ENCODE measurements around the gene SRD5A3.

DNA sequence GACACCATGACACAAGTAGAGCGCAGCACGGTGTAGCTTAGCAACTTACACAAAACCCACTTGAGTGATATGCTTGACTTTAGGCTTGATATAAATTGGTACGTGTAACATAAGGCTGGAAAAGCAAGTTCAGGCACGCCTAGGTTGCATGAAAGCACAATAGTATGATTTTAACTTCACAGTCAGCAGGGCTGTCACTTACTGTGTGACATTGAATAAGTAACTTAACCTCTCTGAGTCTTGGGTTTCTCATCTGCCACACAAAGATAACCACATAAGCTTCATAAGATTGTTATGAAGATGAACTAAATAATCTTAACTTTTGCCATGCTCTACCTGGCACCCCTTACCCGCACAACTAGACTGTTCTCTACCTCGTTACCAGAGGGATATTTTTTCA lies 9.5 kb downstream of the SRD5A3 start:
- TF ChIP-seq, protein P1, sequence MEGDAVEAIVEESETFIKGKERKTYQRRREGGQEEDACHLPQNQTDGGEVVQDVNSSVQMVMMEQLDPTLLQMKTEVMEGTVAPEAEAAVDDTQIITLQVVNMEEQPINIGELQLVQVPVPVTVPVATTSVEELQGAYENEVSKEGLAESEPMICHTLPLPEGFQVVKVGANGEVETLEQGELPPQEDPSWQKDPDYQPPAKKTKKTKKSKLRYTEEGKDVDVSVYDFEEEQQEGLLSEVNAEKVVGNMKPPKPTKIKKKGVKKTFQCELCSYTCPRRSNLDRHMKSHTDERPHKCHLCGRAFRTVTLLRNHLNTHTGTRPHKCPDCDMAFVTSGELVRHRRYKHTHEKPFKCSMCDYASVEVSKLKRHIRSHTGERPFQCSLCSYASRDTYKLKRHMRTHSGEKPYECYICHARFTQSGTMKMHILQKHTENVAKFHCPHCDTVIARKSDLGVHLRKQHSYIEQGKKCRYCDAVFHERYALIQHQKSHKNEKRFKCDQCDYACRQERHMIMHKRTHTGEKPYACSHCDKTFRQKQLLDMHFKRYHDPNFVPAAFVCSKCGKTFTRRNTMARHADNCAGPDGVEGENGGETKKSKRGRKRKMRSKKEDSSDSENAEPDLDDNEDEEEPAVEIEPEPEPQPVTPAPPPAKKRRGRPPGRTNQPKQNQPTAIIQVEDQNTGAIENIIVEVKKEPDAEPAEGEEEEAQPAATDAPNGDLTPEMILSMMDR (IDR thresholded peaks at IDR 0.05) = no peak
- TF ChIP-seq POLR2A (IDR thresholded peaks at IDR 0.05) (no peak), POLR2AphosphoS5 (IDR thresholded peaks at IDR 0.05) (no peak), EP300 (IDR thresholded peaks at IDR 0.05) (no peak)

All from stomach (tissue), 4 donors.